GM21381 (cell line): ENCODE data around the gene TMEM61.
"Not testable (repeated sequence)": the region's sequence is repeated elsewhere in the genome, so short reads cannot be mapped to it uniquely, and the experiment has no call there.

ENCODE experiments used
- ATAC-seq: cut with Tn5 transposase; IDR thresholded peaks from one replicate; pipeline ENCODE4 v1.9.1; 2021; ENCODE audit warnings: mild to moderate bottlenecking, moderate library complexity; ENCODE audit not compliant: unreplicated experiment

The TMEM61 gene

GRCh38 chr1:55000110-55001085, 20.0 kb downstream of the TMEM61 start:
- no peak for ATAC-seq

- no peak for ATAC-seq
Measured at GRCh38 chr1:55001311-55001710, 20.9 kb downstream of the TMEM61 start.

GRCh38 chr1:55002686-55003085, 22.3 kb downstream of the TMEM61 start:
- ATAC-seq = no peak

DNA sequence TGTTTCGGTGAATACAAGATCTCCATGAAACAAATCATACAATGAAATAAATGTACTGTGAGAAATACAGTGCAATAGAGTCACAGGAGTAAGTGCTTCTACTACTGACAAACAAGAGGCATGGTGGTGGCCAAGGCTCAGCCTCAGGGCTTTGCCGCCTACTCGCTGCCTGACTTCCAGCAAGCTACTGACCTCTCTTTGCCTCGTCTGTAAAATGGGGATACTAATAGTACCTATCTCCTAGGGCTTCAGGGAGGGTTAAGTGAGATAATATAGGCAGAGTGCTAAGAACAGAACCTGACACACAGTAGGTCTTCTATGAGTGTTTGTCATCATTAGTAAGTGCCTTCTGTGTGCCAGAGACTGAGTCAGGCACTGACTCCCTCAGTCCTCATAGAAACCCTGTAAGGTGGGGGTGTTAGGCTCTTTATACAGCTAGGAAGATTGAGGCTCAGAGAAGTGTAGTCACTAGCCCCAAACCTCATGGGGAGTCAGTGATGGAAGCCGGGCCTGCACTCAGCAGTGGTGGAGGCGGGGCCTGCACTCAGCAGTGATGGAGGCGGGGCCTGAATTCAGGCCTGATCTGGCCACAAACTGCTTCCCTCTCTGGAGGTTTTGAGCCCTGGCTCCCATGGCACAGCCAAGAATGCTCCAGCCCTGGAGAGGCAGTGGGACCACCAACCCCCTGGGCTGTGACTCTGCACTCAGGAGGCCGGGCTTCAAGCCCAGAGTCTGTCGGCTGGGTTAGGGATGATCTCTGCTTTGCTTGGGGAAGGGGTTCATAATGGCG, 25.1 kb downstream of the TMEM61 start:
- ATAC-seq = no peak

GRCh38 chr1:55006931-55007330, 26.5 kb downstream of the TMEM61 start:
- ATAC-seq = no peak

GRCh38 chr1:55007625-55008024, 27.2 kb downstream of the TMEM61 start:
- ATAC-seq = no peak

DNA sequence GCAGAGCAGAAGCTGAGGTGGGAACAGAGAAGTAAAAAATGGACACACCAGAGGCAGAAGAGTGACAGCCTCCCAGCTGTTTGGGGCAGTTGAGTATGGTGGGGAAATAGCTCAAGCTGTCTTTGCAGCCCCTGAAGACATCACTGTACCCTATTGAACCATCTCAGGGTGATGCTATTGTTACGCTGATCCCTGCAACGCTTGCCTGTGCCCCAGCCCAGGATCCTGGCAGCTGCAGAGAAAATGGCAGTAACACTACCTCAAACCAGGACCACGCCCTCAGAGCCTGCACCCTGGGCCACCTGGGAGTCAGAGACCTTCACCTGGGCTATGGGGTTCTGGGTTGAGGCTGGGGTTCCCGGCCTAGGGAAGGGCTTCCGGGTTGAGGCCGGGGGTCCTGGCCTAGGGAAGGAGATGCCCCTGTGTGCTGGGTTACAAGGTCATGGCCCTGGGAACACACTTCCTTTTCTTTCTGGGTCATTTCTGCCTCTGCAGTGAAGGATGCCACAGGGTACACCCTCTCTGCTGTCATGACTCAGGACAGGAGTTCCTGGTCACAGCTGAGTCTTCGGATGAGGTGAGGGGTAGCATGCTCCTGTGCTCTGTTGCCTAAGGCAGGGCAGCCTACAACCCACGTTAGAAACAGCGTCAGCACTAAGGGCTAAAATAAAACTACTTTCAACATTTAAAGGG, 29.9 kb downstream of the TMEM61 start:
- ATAC-seq = no peak

DNA sequence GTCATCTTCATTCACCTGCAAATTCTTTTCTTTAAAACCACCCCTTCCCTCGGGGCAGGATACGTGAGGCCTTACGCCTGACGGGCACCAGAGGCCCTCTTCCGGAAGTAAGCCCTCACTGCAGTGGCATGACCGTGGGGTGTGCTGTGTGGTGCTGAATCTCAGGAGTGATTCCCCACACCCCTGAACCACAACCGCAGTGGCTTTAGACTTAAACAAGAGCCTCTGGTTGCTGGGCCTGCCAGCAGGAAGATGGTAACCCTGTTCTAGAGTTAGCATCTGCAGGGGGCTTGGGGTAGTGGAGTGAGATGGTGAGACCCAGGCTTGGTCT, 30.4 kb downstream of the TMEM61 start:
- no peak for ATAC-seq

- no peak for ATAC-seq
Measured at GRCh38 chr1:55012661-55013060, 32.2 kb downstream of the TMEM61 start.

GRCh38 chr1:55015123-55015522, 34.7 kb downstream of the TMEM61 start:
- no peak for ATAC-seq

DNA sequence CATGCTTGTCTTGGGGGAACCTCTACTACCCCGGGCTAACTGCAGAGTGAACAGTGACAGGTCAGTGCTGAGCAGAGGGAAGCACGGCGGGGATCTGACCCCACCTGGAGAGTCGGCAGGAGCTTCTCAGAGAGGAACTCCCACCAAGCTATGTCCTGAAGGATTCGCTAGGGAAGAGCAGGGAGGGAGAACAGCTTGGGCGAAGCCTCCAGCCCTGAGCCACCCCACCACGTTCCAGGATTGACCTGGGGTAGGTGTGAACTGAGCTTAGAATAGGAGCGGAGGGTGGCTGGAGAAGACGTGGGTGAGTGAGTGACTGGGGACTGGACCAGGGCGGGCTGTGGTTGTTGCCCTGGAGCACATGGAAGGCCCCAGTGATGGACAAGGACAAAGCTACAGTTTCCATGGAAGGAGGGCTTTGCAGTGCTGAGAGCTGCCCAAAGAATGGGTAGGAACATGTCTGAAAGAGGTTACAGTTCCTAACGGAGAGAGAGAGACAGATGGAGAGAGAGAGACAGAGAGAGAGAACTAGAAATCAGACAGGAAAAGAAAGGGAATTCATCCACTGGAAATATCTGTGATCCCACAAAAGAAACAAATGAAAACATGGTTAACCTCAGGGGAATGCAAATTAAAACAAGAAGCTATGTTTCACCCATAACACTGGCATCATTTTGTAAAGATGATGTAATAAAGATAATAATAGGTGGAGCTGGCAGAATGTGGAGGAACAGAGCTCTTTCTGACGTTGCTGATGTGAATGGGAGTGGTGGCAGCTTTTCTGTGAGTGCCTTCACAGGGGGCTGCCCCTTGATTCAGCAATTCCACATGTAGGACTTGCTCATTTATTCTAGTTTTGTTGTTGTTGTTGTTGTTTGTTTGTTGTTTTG, 35.5 kb downstream of the TMEM61 start:
- no peak for ATAC-seq

DNA sequence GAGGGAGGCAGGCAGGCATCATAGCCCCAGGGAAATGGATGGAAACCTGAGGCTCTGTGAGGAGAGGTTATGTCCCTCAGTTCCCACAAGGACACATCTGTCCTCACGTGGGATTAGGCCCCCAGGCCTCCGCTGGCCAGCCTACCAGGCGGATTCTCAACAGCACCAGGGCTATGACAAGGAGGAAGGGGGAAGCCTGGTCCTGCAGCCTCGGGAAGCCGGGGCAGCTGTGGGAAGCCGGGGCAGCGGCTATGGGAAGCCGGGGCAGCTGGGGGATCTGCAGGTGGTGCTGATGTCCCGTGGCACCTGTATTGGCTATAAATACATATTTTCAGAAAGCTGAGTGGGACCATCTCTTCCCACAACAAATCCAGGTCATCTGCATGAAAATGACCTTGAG, 38.0 kb downstream of the TMEM61 start:
- ATAC-seq = no peak

DNA sequence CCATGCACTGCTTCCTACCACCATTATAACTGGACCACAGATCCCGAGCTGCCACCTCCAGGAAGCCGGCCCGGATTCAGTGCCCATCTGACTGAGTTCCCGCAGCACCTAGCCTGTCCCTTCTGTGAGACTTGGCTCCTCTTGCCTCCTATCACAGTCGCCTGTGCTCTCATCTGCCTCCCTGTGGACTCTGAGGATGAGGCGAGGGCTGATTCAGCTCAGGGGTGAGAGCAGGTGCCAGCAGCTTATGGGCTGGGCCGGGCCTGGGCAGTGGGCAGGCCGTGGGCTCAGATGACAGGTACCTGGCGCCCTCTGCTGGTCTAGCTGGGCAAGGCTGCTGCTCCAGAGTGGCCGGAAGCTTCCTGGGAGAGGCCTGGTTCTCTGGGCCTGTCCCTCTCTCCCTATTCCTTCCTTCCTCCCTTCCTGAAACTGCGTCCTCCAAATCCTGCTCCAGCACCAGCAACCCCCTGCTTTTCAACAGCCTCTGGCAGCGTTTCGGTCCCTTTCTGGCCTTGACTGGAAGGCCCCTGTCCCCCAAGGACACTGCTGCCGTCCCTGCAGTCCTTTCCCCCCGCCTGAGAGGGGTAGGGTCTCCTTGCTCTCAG, 41.6 kb downstream of the TMEM61 start:
- ATAC-seq = peak; percentile 82

- ATAC-seq = not testable (repeated sequence)
Measured at GRCh38 chr1:55024163-55024562, 43.7 kb downstream of the TMEM61 start.

GRCh38 chr1:55026682-55027081, 46.3 kb downstream of the TMEM61 start:
- ATAC-seq = not testable (repeated sequence)

DNA sequence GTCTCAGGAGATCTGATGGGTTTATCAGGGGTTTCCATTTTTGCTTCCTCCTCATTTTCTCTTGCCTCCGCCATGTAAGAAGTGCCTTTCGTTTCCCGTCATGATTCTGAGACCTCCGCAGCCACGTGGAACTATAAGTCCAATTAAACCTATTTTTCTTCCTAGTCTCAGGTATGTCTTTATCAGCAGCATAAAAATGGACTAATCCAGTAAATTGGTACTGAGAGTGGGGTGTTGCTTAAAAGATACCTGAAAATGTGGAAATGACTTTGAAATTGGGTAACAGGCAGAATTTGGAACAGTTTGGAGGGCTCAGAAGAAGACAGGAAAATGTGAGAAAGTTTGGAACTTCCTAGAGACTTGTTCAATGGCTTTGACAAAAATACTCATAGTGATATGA, 50.7 kb downstream of the TMEM61 start:
- not testable (repeated sequence) for ATAC-seq

DNA sequence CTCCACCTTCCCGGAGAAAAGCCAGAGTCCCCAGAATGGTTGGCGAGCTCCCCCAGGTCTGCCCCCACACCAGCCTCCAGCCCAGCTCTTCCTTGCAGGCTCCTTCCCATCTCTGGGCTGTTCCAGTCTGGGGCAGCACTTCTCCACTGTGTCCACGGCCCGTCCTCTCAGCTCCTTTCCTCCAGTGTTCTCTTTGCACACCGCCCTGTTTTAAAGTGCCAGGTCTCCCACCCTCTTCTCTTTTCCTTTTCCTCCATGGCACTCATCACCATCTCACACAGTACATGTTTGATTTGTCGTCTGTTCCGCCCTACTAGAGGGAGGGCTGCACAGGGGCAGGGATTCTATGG, 52.8 kb downstream of the TMEM61 start:
- no peak for ATAC-seq

DNA sequence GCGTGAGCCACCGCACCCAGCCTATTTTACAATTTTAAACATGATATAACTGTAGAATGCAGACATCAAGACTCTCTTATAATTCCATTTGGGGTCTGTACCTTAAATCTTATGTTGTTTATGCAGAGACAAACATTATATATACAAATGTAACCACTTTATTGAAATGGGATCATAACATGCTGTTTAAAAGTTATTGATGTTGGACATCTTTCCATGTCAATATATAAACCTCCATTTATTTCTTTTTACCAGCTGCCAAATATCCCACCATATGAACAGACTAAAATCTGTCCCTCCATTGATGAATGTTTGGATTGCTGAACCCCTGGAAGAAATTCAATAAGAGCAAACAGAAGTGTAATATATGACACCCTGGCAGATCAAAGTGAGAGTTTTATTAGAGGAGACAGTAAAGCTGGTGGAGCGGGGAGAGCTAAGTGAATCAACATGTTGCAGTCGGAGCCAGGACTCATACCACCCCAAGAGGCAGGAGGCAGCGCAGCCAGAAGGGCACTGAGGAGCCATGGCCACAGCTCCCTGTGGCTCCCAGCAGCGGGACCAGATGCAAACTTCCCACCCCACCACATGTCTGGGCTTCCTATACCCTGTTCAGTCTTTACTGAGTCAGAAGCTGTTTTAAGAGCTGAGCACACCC, 54.2 kb downstream of the TMEM61 start:
- ATAC-seq = no peak

DNA sequence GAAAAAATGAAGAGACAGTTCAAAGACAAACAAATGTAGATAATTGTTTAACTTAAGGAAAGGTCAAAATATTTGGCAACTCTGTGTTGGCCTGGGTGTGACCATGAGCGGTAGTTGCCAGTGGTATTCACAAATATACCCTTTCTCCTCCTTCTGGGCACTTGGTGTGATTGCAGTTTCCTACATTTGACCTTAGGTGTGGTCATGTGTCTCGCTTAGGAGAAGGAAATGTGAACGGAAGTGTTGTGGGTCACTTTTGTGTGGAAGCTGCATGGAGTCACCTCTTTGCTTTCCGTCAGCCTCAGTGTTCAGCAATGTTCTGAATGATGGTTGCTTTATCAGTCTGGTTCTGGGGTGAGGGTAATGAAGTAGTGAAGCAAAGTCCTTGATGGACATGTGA, 55.5 kb downstream of the TMEM61 start:
- ATAC-seq = no peak
